Ovary (tissue), 9 donors: ENCODE data around the gene RAET1G. TPM values are rescaled to one million over a fixed set of nuclear protein-coding genes. Genes with fewer than 3 reads are reported as not detected.

Experiments
- DNase-seq, 5 donors: peaks; one replicate each; pipeline ENCODE4 v3.0.0-alpha.2; 2019 to 2020
- H3K27ac ChIP-seq, 2 donors: fragments of 200-600 bp; one replicate each; pipeline versions ENCODE4 v1.5.1 to v1.8.0; 2019 to 2022
- H3K27me3 ChIP-seq: fragments of 200-600 bp; one replicate; pipeline ENCODE4 v1.8.0; 2022
- H3K36me3 ChIP-seq: fragments of 200-600 bp; sonication (generic); one replicate; pipeline ENCODE4 v1.5.1; 2019
- H3K4me1 ChIP-seq: one replicate; pipeline ENCODE4 v1.8.1; 2013; ENCODE audit warnings: mild to moderate bottlenecking, moderate library complexity; ENCODE audit not compliant: insufficient read depth
- H3K4me3 ChIP-seq: fragments of 200-600 bp; sonication (generic); one replicate; pipeline ENCODE4 v1.5.1; 2017
- H3K9me3 ChIP-seq, 2 donors: fragments of 200-600 bp in 1 of 2; sonication (generic) in 1 of 2; one replicate each; pipeline versions ENCODE4 v1.5.1 to v1.8.1; 2013 to 2019; ENCODE audit warnings: mild to moderate bottlenecking in 1 of 2, moderate library complexity in 1 of 2
- EP300 ChIP-seq: sonication (generic); formaldehyde crosslinking; IDR thresholded peaks from one replicate; pipeline ENCODE4 v1.6.1; 2017; ENCODE audit warnings: antibody characterized with exemption
- POLR2A ChIP-seq: fragments of 450-650 bp; IDR thresholded peaks from one replicate; pipeline ENCODE4 v1.6.1; 2017; ENCODE audit warnings: antibody characterized with exemption, mild to moderate bottlenecking, moderate library complexity
- WGBS, 3 donors: extraction: QIAGEN DNeasy Blood & Tissue Kit in 1 of 3; methylation state at CpG; one replicate each; pipeline versions ENCODE4 v1.1.5 to v1.1.7; 2013 to 2017; 5-methylcytosine and 5-hydroxymethylcytosine counted together
- intact Hi-C, 4 donors: fragments of 100-400 bp; cut with DNase I; formaldehyde crosslinking; loops; one replicate each; pipeline versions ENCODE4 v1.11.0 to v1.15.1; 2022 to 2023
- polyA plus RNA-seq, 2 donors: library from polyadenylated mRNA; stranded (reverse); fragments of 200-250 nt in 1 of 2; fragments of 350-450 nt in 1 of 2; fragmentation: Illumina TruSeq in 1 of 2; extraction: RNeasy Lipid Tissue Mini Kit (QIAGEN cat#74804) in 1 of 2; gene quantifications; one replicate each; pipeline ENCODE4 v1.2.3, GENCODE V29; 2013 to 2014
- total RNA-seq, 7 donors: library from RNA; depleted of rRNA in 2 of 7; stranded (reverse); fragments of >200 nt in 2 of 7; fragmentation: NEBNext Ultra II Directional in 3 of 7; extraction: Animal tissue kit (Norgen Biotek cat#: 25700) in 3 of 7; gene quantifications; one replicate each; pipeline versions ENCODE4 v1.1.0 to v1.2.4, GENCODE V29; 2016 to 2023
- TF ChIP-seq, protein P1 (sequence below), 3 donors: fragments of 450-650 bp in 2 of 3; fragments of 200-600 bp in 1 of 3; IDR thresholded peaks; one replicate each; pipeline versions ENCODE4 v1.5.1 to v1.8.0; 2016 to 2022; ENCODE audit warnings: antibody characterized with exemption in 3 of 3, mild to moderate bottlenecking in 1 of 3
- donor health status: DM: no; HTN: no; CAD: no; lungs with moderate emphysema.
- donor health status: DM: no; HTN: no; CAD: no.
- donor health status: Bipolar disorder and iron deficiency.
- donor health status: DM: yes; HTN: yes; CAD: no.
- donor health status: DM: no; HTN: no; CAD: no.
- donor health status: DM: yes; HTN: yes; CAD: no.

RAET1G gene
- total and polyA plus RNA-seq, 9 donors = 0.42 to 1.5 (median 0.77) TPM; not detected in 1

DNA sequence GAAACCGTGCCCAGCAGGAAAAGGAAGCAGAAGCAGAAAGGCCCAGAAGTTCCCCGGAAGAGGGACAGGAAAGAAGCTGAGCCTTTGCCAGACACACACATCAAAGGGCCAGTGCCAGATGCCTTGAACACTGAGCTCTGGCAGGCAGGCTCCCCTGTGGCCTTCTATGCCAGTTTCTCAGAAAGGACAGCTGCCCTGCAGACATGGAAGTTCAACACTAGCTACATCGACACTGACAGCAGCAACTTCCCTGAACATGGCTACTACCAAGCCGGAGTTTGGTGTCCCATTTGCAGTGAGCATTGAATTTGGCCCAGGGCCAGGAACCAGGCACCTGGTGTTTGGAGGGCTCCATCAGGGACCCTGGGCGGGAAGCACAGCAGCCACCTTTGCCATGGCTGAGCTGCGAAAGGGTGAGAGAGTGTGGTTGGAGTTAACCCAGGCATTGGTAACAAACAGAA is 17.0 kb downstream of the RAET1G start:
- peak in 1 of 5 donors; percentile 30 for DNase-seq
- no peaks in the 10 kb centered on the region for H3K36me3 ChIP-seq
- no peaks in the 10 kb centered on the region for H3K27me3 ChIP-seq
- TF ChIP-seq POLR2A (no peak), EP300 (no peak)
- TF ChIP-seq, protein P1, sequence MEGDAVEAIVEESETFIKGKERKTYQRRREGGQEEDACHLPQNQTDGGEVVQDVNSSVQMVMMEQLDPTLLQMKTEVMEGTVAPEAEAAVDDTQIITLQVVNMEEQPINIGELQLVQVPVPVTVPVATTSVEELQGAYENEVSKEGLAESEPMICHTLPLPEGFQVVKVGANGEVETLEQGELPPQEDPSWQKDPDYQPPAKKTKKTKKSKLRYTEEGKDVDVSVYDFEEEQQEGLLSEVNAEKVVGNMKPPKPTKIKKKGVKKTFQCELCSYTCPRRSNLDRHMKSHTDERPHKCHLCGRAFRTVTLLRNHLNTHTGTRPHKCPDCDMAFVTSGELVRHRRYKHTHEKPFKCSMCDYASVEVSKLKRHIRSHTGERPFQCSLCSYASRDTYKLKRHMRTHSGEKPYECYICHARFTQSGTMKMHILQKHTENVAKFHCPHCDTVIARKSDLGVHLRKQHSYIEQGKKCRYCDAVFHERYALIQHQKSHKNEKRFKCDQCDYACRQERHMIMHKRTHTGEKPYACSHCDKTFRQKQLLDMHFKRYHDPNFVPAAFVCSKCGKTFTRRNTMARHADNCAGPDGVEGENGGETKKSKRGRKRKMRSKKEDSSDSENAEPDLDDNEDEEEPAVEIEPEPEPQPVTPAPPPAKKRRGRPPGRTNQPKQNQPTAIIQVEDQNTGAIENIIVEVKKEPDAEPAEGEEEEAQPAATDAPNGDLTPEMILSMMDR (IDR thresholded peaks at IDR 0.05) = no peak
- WGBS, 3 donors = 82 to 93% (median 86%) methylated on average over 6 of the region's 6 CpGs
- no peak overlapping the region for H3K4me3 ChIP-seq
- no peak overlapping the region for H3K27ac ChIP-seq
- no peaks in the 10 kb centered on the region for H3K4me1 ChIP-seq
- intact Hi-C loops = no loop called here
- no peaks in the 10 kb centered on the region for H3K9me3 ChIP-seq

DNA sequence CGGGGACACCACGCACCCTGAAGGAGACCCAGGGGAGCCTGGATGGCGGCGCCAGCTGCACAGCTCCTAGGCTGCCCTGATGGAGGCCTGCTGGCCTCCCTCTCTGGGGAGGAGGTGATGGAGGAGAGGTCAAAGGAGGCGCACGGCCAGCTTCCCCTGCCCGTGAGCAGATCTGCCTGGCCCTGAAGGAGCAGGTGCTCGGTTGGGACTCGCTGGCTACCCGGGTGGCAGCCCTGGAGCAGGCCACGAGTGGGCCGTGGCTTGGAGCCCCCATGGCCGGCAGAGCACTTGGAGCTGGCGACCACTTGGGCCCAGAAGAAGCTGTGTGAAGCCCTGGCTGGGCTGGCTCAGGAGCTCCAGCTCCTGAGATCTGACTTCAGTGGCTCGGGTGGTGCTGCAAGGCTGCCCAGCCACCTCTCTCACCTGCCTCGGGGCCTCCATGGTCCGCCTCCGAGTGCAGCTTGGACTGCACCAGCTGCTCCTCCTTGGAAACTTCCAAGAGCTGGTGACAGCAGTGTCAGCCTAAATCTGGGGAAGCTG is 17.5 kb downstream of the RAET1G start:
- DNase-seq = peak in 1 of 5 donors; percentile 30
- H3K27ac ChIP-seq = no peak overlapping the region
- 90 to 92% (median 91%) methylated on average over 16 to 18 of the region's 18 CpGs for WGBS, 3 donors
- intact Hi-C loops = no loop called here
- no peaks in the 10 kb centered on the region for H3K4me1 ChIP-seq
- H3K9me3 ChIP-seq = no peaks in the 10 kb centered on the region
- H3K4me3 ChIP-seq = no peak overlapping the region
- no peak for TF ChIP-seq EP300
- TF ChIP-seq POLR2A = no peak
- TF ChIP-seq, protein P1 (IDR thresholded peaks at IDR 0.05) = no peak
- H3K36me3 ChIP-seq = no peaks in the 10 kb centered on the region
- no peaks in the 10 kb centered on the region for H3K27me3 ChIP-seq

DNA sequence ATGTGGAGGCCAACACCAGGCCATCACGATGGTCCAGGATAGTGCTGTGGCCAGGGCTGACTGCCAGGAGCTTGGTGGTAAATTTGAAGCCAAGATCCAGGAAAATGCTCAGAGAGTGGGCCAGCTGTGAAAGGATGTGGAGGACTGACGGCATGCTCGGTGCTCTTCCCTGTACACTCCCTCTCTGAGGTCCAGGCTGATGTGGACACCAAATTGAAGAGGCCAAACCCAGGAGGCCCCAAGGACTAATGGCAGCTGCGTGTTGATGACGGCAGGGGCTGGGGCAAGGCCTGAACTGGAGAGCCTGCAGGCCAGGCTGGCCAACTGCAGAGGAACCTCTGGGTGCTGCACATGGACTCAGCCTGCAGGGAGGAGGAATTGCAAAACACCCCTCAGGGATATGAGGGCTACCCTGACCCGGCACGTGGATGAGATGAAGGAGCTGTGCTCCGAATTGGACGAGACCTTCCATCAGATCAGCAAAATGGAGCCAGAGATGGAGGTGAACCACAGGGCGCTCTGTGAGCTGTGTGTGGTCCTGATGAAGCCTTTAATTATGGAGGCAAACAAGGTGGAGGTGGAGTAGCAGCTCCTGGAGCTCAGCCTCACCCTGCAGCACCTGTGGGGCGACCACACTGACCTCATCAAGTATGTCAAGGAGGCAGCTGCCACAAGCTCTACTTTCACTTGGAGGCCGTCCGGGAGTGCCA is 18.1 kb downstream of the RAET1G start:
- 83 to 87% (median 86%) methylated on average over 13 of the region's 13 CpGs for WGBS, 3 donors
- H3K4me1 ChIP-seq = no peaks in the 10 kb centered on the region
- no peak overlapping the region for H3K27ac ChIP-seq
- H3K9me3 ChIP-seq = no peaks in the 10 kb centered on the region
- H3K36me3 ChIP-seq = no peaks in the 10 kb centered on the region
- TF ChIP-seq, protein P1 (IDR thresholded peaks at IDR 0.05) = no peak
- no peak overlapping the region for H3K4me3 ChIP-seq
- intact Hi-C loops = no loop called here
- no peaks in the 10 kb centered on the region for H3K27me3 ChIP-seq
- peak in 1 of 5 donors; percentile 14 for DNase-seq

DNA sequence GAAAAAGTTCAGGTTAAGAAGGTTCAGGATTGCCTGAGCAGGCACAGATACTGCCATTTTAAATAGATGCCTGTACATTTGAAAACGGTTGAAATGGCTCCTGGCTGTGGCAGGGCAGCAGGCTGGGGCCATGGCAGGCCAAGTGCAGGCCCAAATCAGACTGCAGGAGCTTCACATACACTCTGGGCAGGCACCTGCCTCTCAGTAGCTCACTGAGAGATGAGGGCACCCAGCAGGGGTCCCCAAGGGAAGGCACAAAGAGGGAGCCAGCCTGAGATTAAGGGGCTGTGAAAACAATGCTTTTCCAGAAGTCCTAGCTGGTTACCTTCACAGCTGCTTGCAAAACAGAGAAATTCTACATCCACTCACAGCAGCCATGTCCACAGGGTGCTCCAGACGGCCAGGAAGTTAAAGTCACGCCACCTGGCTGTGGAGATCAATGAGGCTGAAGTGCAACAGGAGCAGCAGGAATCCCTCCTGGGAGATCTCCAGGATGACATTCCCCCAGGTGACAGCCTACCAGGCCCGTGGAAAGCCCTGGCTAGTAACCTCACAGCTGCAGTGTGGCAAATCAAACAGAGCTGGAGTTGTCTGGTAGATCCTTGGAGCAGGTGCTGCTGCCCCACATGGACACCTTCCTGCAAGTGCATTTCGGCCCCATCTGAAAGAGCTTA is 18.8 kb downstream of the RAET1G start:
- Histone ChIP-seq H3K4me1 (no peaks in the 10 kb centered on the region), H3K27ac (no peak overlapping the region), H3K27me3 (no peaks in the 10 kb centered on the region), H3K4me3 (no peak overlapping the region), H3K36me3 (no peaks in the 10 kb centered on the region), H3K9me3 (no peaks in the 10 kb centered on the region)
- intact Hi-C loops = no loop called here
- TF ChIP-seq EP300 = no peak
- no peak for TF ChIP-seq POLR2A
- TF ChIP-seq, protein P1 (IDR thresholded peaks at IDR 0.05) = no peak
- peak in 1 of 5 donors; percentile 3 for DNase-seq
- WGBS, 3 donors = 70 to 72% (median 71%) methylated on average over 5 of the region's 5 CpGs
